B cell (primary cell): ENCODE measurements around the gene PTPN7. TPM values are rescaled to one million over a fixed set of nuclear protein-coding genes. Genes with fewer than 3 reads are reported as not detected.

Experiments used
- ATAC-seq: fragments of 200-7000 bp; cut with Tn5 transposase; one replicate; pipeline ENCODE4 v1.10.0; 2021; ENCODE audit warnings: low read depth, mild to moderate bottlenecking, moderate number of reproducible peaks, moderate library complexity
- CTCF ChIA-PET: fragments of 350-600 bp; sonication (Branson Sonifier 250); formaldehyde crosslinking; loops from one replicate; lab custom pipeline; 2021; ENCODE audit warnings: antibody characterized with exemption, inconsistent platforms; lab: Charles Lee
- POLR2A ChIA-PET: fragments of 350-600 bp; sonication (Branson Sonifier 250); formaldehyde crosslinking; loops from one replicate; lab custom pipeline; 2021; ENCODE audit warnings: antibody characterized with exemption; lab: Charles Lee
- DNase-seq: peaks from one replicate; pipeline ENCODE4 v3.0.0; 2013
- H2AFZ ChIP-seq: 2 replicates; pipeline ENCODE4 v1.6.1; 2012; ENCODE audit warnings: mild to moderate bottlenecking, low read depth, low read length; ENCODE audit not compliant: insufficient read depth, poor library complexity, severe bottlenecking
- H3K27ac ChIP-seq, 2 donors: 1 replicate in 1 of 2; 2 replicates in 1 of 2; pipeline ENCODE4 v1.5.1; 2012 to 2013; ENCODE audit warnings: low read length in 2 of 2, mild to moderate bottlenecking in 2 of 2, moderate library complexity in 1 of 2
- H3K27me3 ChIP-seq, 4 experiments: fragments of 200-600 bp in 1 of 4; sonication (generic) in 1 of 4; replicated peaks in 1 of 4; 1 replicate in 2 of 4; 2 replicates in 2 of 4; pipeline versions ENCODE4 v1.6.1 to v1.7.0; 2013 to 2016; ENCODE audit warnings: low read length in 3 of 4, mild to moderate bottlenecking in 2 of 4, mixed read lengths in 1 of 4, moderate library complexity in 1 of 4; ENCODE audit not compliant: insufficient read depth in 4 of 4, control insufficient read depth in 3 of 4; ENCODE audit errors: control extremely low read depth in 1 of 4
- H3K36me3 ChIP-seq, 2 experiments: replicated peaks in 1 of 2; 1 replicate in 1 of 2; 2 replicates in 1 of 2; pipeline versions ENCODE4 v1.6.1 to v1.7.1; 2013; ENCODE audit warnings: low read length in 1 of 2; ENCODE audit not compliant: insufficient read depth in 2 of 2, control insufficient read depth in 1 of 2; ENCODE audit errors: control extremely low read depth in 1 of 2, extremely low read depth in 1 of 2
- H3K4me1 ChIP-seq, 2 donors: fragments of 200-600 bp in 1 of 2; sonication (generic) in 1 of 2; 1 replicate in 1 of 2; 2 replicates in 1 of 2; pipeline versions ENCODE4 v1.5.1 to v1.6.1; 2013 to 2017; ENCODE audit warnings: low read length in 2 of 2; ENCODE audit not compliant: control insufficient read depth in 2 of 2, insufficient read depth in 2 of 2
- H3K4me2 ChIP-seq: replicated peaks from 2 replicates; pipeline ENCODE3; 2012; ENCODE audit warnings: mild to moderate bottlenecking, low read depth, low read length; ENCODE audit not compliant: poor library complexity, severe bottlenecking
- H3K4me3 ChIP-seq, 5 experiments: fragments of 200-600 bp in 1 of 5; sonication (generic) in 1 of 5; 1 replicate in 3 of 5; 2 replicates in 2 of 5; pipeline versions ENCODE4 v1.5.1 to v1.7.0; 2011 to 2016; ENCODE audit warnings: low read length in 4 of 5, mild to moderate bottlenecking in 4 of 5, low read depth in 2 of 5, control low read depth in 1 of 5, moderate library complexity in 1 of 5; ENCODE audit not compliant: insufficient read depth in 1 of 5; ENCODE audit errors: control extremely low read depth in 1 of 5, extremely low read depth in 1 of 5
- H3K79me2 ChIP-seq: fragments of 200-600 bp; sonication (generic); one replicate; pipeline ENCODE4 v1.6.0; 2016; ENCODE audit warnings: low read length; ENCODE audit not compliant: control insufficient read depth, insufficient read depth
- H3K9ac ChIP-seq: fragments of 200-600 bp; sonication (generic); 2 replicates; pipeline ENCODE4 v1.6.1; 2017; ENCODE audit warnings: mild to moderate bottlenecking, low read length, moderate library complexity
- H3K9me3 ChIP-seq, 3 donors: one replicate each; pipeline versions ENCODE4 v1.6.1 to v1.7.1; 2013; ENCODE audit warnings: low read length in 2 of 3; ENCODE audit not compliant: control insufficient read depth in 2 of 3, insufficient read depth in 1 of 3; ENCODE audit errors: control extremely low read depth in 1 of 3
- H4K20me1 ChIP-seq: 2 replicates; pipeline ENCODE4 v1.6.0; 2012; ENCODE audit warnings: mild to moderate bottlenecking, low read length; ENCODE audit not compliant: insufficient read depth, control insufficient read depth, poor library complexity, severe bottlenecking
- H3K27ac Mint-ChIP-seq: one replicate; pipeline ENCODE4 v1.8.0; 2021; ENCODE audit warnings: mixed read lengths
- H3K27me3 Mint-ChIP-seq: one replicate; pipeline ENCODE4 v1.8.0; 2021; ENCODE audit warnings: mixed read lengths
- H3K4me1 Mint-ChIP-seq: one replicate; pipeline ENCODE4 v1.8.0; 2021; ENCODE audit warnings: mixed read lengths
- H3K4me3 Mint-ChIP-seq: one replicate; pipeline ENCODE4 v1.8.0; 2021; ENCODE audit warnings: mixed read lengths
- H3K9me3 Mint-ChIP-seq: one replicate; pipeline ENCODE4 v1.8.0; 2022; ENCODE audit warnings: mixed read lengths; ENCODE audit not compliant: insufficient read depth
- CTCF ChIP-seq: fragments of 200-600 bp; IDR thresholded peaks from one replicate; pipeline ENCODE4 v1.8.0; 2022; ENCODE audit warnings: antibody characterized with exemption, mild to moderate bottlenecking
- EZH2 ChIP-seq: IDR thresholded peaks from 2 replicates; pipeline ENCODE4 v1.6.1; 2012; ENCODE audit warnings: borderline replicate concordance, low read depth, mild to moderate bottlenecking, moderate library complexity, low read length; ENCODE audit not compliant: insufficient read depth, poor library complexity, severe bottlenecking
- WGBS: methylation state at CpG from one replicate; pipeline ENCODE4 v1.1.5; 2013; ENCODE audit warnings: missing lambda C conversion rate; ENCODE audit not compliant: insufficient coverage; 5-methylcytosine and 5-hydroxymethylcytosine counted together
- intact Hi-C: fragments of 100-400 bp; cut with micrococcal nuclease; formaldehyde crosslinking; loops from one replicate; pipeline ENCODE4 v1.10.0; 2022
- polyA plus RNA-seq: library from polyadenylated mRNA; depleted of rRNA; stranded (reverse); fragments of >200 nt; gene quantifications from 2 replicates; pipeline ENCODE4 v1.2.3, GENCODE V29; 2012
- total RNA-seq, 2 donors: library from RNA; stranded (reverse); fragments of 120-200 nt in 1 of 2; gene quantifications; 1 replicate in 1 of 2; 2 replicates in 1 of 2; pipeline versions ENCODE4 v1.2.3 to v1.2.4, GENCODE V29; 2013 to 2022

PTPN7 gene
- total and polyA plus RNA-seq, 2 donors (not counting 1 experiment from before 2014, with no cell fraction given), result 16.0 to 37.5 TPM

- no peak overlapping the region for H3K27ac Mint-ChIP-seq
- Histone ChIP-seq H4K20me1 (no peaks in the 10 kb centered on the region), H3K9me3 (no peaks in the 10 kb centered on the region), H3K4me2 (peak overlapping the region; percentile 21), H3K9ac (no peak overlapping the region), H3K36me3 (no peaks in the 10 kb centered on the region), H3K4me3 (no peak overlapping the region), H3K4me1 (peaks cover 5 to 6% of the 10 kb centered on the region in 2 donors), H2AFZ (peak overlapping the region; percentile 16), H3K79me2 (no peaks in the 10 kb centered on the region), H3K27ac (no peak overlapping the region), H3K27me3 (peaks cover 0 to 31% (median 5%) of the 10 kb centered on the region in 4 experiments)
- H3K9me3 Mint-ChIP-seq, result no peaks in the 10 kb centered on the region
- H3K4me3 Mint-ChIP-seq, result no peak overlapping the region
- ATAC-seq, result peak; percentile 50
- TF ChIP-seq CTCF, result peak; percentile 78
- no peak for TF ChIP-seq EZH2
- H3K27me3 Mint-ChIP-seq, result peaks cover 46% of the 10 kb centered on the region
- ChIA-PET POLR2A (no interaction called here), CTCF (interaction anchor here (0.5 to 5.6 kb wide), 13 partner anchors 8 to 535 kb away, joined by 3 to 37 read pairs (median 5); partner anchors contain the start of gene PTPN7)
- WGBS, result 37% methylated on average over 13 of the region's 19 CpGs
- intact Hi-C loops, result loop anchor here (2.0 kb wide), 1 partner anchor 22 kb away; no protein-coding TSS in a partner anchor
- peak; percentile 71 for DNase-seq
- peaks cover 9% of the 10 kb centered on the region for H3K4me1 Mint-ChIP-seq
These were observed 24.5 kb upstream of the PTPN7 start for GRCh38 chr1:202184750-202185460.
